K562 (cell line): ENCODE data around the gene TEDC1. TPM values are rescaled to one million over a fixed set of nuclear protein-coding genes. Genes with fewer than 3 reads are reported as not detected.

Experiments used
- CCNT2 ChIP-seq: IDR thresholded peaks from 2 replicates; pipeline ENCODE4 v1.6.1; 2011; ENCODE audit warnings: borderline replicate concordance, low read depth, mild to moderate bottlenecking, moderate library complexity, mixed read lengths, low read length; ENCODE audit not compliant: insufficient read length; ENCODE audit errors: extremely low read depth
- CREM ChIP-seq: IDR thresholded peaks from 2 replicates; pipeline ENCODE4 v1.6.1; 2014; ENCODE audit warnings: antibody characterized with exemption, low read depth
- EGR1 ChIP-seq: fragments of 450-650 bp; conservative IDR thresholded peaks from 2 replicates; pipeline ENCODE4 v1.6.1; 2017; ENCODE audit warnings: mild to moderate bottlenecking
- EHMT2 ChIP-seq: fragments of 450-650 bp; IDR thresholded peaks from 2 replicates; pipeline ENCODE4 v1.6.1; 2018; ENCODE audit warnings: antibody characterized with exemption
- EZH2 ChIP-seq: IDR thresholded peaks from 2 replicates; pipeline ENCODE4 v1.6.1; 2012; ENCODE audit warnings: low read depth, mild to moderate bottlenecking, inconsistent platforms, low read length, borderline replicate concordance
- FOXJ3 ChIP-seq: sonication (generic); formaldehyde crosslinking; IDR thresholded peaks from 2 replicates; pipeline ENCODE4 v1.4.0; 2020; ENCODE audit warnings: mild to moderate bottlenecking, missing genetic modification reagents
- IFI16 ChIP-seq: fragments of 250-450 bp; sonication (Bioruptor Pico); IDR thresholded peaks from 2 replicates; pipeline ENCODE4 v2.1.2; 2022; ENCODE audit warnings: mild to moderate bottlenecking, inconsistent platforms
- MIER1 ChIP-seq: fragments of 450-650 bp; IDR thresholded peaks from 2 replicates; pipeline ENCODE4 v1.6.1; 2016; ENCODE audit warnings: antibody characterized with exemption, mild to moderate bottlenecking, low read depth
- NCOA2 ChIP-seq, 2 experiments: fragments of 450-650 bp; IDR thresholded peaks; 2 replicates each; pipeline ENCODE4 v1.6.1; 2018; ENCODE audit warnings: mild to moderate bottlenecking in 2 of 2, moderate library complexity in 1 of 2; ENCODE audit not compliant: partially characterized antibody in 2 of 2
- RBBP5 ChIP-seq: fragments of 200-600 bp; sonication (generic); IDR thresholded peaks from 2 replicates; pipeline ENCODE4 v1.6.1; 2012; ENCODE audit warnings: borderline replicate concordance, mild to moderate bottlenecking, low read length, control low read depth, inconsistent platforms; ENCODE audit not compliant: insufficient read depth, poor library complexity, severe bottlenecking
- RFX1 ChIP-seq: fragments of 450-650 bp; IDR thresholded peaks from 2 replicates; pipeline ENCODE4 v1.6.1; 2016; ENCODE audit warnings: mild to moderate bottlenecking, moderate library complexity
- RUNX1 ChIP-seq: sonication (generic); IDR thresholded peaks from 2 replicates; pipeline ENCODE4 v1.6.1; 2016; ENCODE audit warnings: antibody characterized with exemption, low read depth
- TCF3 ChIP-seq: sonication (generic); formaldehyde crosslinking; IDR thresholded peaks from 2 replicates; pipeline ENCODE4 v1.4.0; 2020; ENCODE audit warnings: mild to moderate bottlenecking, missing genetic modification reagents
- THRAP3 ChIP-seq: fragments of 450-650 bp; IDR thresholded peaks from 2 replicates; pipeline ENCODE4 v1.6.1; 2016; ENCODE audit warnings: mild to moderate bottlenecking, inconsistent platforms, borderline replicate concordance
- ZNF253 ChIP-seq: fragments of 250-450 bp; sonication (Bioruptor Pico); conservative IDR thresholded peaks from 2 replicates; pipeline ENCODE4 v1.6.1; 2021; ENCODE audit warnings: mild to moderate bottlenecking
- ZNF707 ChIP-seq: fragments of 250-450 bp; sonication (Bioruptor Pico); conservative IDR thresholded peaks from 2 replicates; pipeline ENCODE4 v1.8.0; 2022; ENCODE audit warnings: inconsistent platforms, mild to moderate bottlenecking, moderate library complexity
- ZNF77 ChIP-seq: fragments of 250-450 bp; sonication (Bioruptor Pico); IDR thresholded peaks from 2 replicates; pipeline ENCODE4 v1.5.0; 2020
- ZNF785 ChIP-seq: fragments of 250-450 bp; sonication (Bioruptor Pico); IDR thresholded peaks from 2 replicates; pipeline ENCODE4 v1.4.0; 2020; ENCODE audit warnings: mild to moderate bottlenecking
- polyA plus RNA-seq, 8 experiments: library from polyadenylated mRNA; depleted of rRNA in 4 of 8; stranded (reverse) in 5 of 8; unstranded in 3 of 8; fragments of >200 nt; fragmentation: Nextera tagmentation in 2 of 8; fragmentation: Illumina TruSeq in 1 of 8; extraction: Ambion mirVana in 2 of 8; extraction: Trizol in 1 of 8; gene quantifications; 2 replicates each; pipeline versions ENCODE4 v1.2.1 to v1.2.3, GENCODE V29; 2011 to 2014; ENCODE audit warnings: inconsistent platforms in 1 of 8, missing spikeins in 1 of 8
- total RNA-seq, 7 experiments: library from RNA; depleted of rRNA in 6 of 7; stranded (reverse); fragments of >200 nt in 6 of 7; fragmentation: Illumina TruSeq in 2 of 7; extraction: Trizol in 2 of 7; gene quantifications; 2 replicates each; pipeline versions ENCODE4 v1.2.1 to v1.2.3, GENCODE V29; 2011 to 2021; ENCODE audit warnings: low replicate concordance in 1 of 7
- TF ChIP-seq, protein P1 (sequence below), 2 experiments: fragments of 450-650 bp; IDR thresholded peaks; 2 replicates each; pipeline ENCODE4 v1.6.1; 2016
- TF ChIP-seq, protein P2 (sequence below): fragments of 450-650 bp; IDR thresholded peaks from 2 replicates; pipeline ENCODE4 v1.6.1; 2017; ENCODE audit warnings: mild to moderate bottlenecking, moderate library complexity
- TF ChIP-seq, protein P3 (sequence below), 2 experiments: fragments of 450-650 bp; conservative IDR thresholded peaks; 2 replicates each; pipeline ENCODE4 v1.6.1; 2017; ENCODE audit warnings: mild to moderate bottlenecking in 2 of 2, moderate library complexity in 2 of 2
- TF ChIP-seq, protein P4 (sequence below): sonication (generic); formaldehyde crosslinking; IDR thresholded peaks from 2 replicates; pipeline ENCODE4 v1.9.0; 2022; ENCODE audit warnings: mild to moderate bottlenecking, missing genetic modification reagents
- TF ChIP-seq, protein P5 (sequence below): fragments of 200-800 bp; sonication (Bioruptor generic); IDR thresholded peaks from 2 replicates; pipeline ENCODE4 v1.6.1; 2017; ENCODE audit warnings: missing genetic modification characterization, missing compliant biosample characterization

TEDC1 gene
- total and polyA plus RNA-seq, 9 of the 15 experiments (the other 6 are each of a cell fraction or from before 2014, with no cell fraction given), result 0.21 to 28.3 (median 5.9) TPM

DNA sequence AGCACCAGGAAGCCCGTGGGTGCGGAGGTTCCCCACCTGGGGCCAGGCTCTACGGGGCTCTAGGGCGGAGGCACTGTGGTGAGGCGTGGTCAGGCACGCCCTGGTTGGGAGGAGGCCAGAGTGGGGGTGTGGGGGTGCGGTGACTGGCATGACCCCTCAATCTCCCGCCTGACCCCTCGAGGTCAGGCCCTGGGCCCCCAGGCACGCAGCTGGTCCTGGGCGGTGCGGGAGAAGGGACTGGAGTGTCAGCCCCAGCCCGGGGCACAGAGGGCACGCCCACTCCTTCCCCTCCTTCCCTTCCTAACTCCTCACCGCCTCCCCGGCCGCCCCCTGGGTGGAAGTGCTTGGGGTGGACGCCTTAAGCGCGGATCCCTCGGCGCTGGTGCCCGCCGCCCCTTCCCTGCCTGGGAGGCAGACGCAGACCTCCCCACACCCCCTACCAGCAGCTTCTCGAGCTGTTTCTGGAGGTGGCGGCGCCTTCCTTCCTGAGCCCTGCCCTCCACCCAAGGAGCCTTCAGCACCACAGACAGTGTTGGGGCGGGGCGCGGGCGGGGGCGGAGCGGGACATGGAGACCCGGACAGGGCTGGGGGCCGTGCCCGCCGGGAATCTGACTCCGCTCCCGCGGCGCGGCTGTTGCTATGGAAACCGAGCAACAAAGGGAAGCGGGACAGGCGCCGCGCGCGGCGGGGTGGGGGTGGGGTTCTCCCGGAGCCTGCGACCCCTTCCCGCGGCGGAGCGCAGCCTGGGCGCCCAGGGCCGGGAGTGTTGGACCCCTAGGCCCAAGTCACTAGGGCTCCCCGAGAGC, 17.2 kb upstream of the TEDC1 start (continued):
- TF ChIP-seq RBBP5 (peak; percentile 23), ZNF253 (CRISPR knock-in tag) (no peak), TCF3 (CRISPR knock-in tag) (no peak), FOXJ3 (CRISPR knock-in tag) (peak; percentile 63; the same call in 1 of the 2 replicates), MIER1 (peak; percentile 50; the same call in 1 of the 2 replicates), RUNX1 (no peak), CREM (no peak), EHMT2 (peak; percentile 38; the same call in 1 of the 2 replicates), ZNF77 (CRISPR knock-in tag) (no peak), NCOA2 (IDR thresholded peaks at IDR 0.05; ENCODE audit: partially characterized antibody in 2 of 2) (no peak), THRAP3 (no peak), RFX1 (peak; percentile 90), CCNT2 (peak; percentile 43), IFI16 (CRISPR knock-in tag) (no peak), ZNF785 (CRISPR knock-in tag) (no peak), EGR1 (peak; percentile 43), ZNF707 (CRISPR knock-in tag) (no peak), EZH2 (no peak)
- TF ChIP-seq, protein P1, sequence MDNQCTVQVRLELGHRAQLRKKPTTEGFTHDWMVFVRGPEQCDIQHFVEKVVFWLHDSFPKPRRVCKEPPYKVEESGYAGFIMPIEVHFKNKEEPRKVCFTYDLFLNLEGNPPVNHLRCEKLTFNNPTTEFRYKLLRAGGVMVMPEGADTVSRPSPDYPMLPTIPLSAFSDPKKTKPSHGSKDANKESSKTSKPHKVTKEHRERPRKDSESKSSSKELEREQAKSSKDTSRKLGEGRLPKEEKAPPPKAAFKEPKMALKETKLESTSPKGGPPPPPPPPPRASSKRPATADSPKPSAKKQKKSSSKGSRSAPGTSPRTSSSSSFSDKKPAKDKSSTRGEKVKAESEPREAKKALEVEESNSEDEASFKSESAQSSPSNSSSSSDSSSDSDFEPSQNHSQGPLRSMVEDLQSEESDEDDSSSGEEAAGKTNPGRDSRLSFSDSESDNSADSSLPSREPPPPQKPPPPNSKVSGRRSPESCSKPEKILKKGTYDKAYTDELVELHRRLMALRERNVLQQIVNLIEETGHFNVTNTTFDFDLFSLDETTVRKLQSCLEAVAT (IDR thresholded peaks at IDR 0.05), result no peak
- TF ChIP-seq, protein P2, sequence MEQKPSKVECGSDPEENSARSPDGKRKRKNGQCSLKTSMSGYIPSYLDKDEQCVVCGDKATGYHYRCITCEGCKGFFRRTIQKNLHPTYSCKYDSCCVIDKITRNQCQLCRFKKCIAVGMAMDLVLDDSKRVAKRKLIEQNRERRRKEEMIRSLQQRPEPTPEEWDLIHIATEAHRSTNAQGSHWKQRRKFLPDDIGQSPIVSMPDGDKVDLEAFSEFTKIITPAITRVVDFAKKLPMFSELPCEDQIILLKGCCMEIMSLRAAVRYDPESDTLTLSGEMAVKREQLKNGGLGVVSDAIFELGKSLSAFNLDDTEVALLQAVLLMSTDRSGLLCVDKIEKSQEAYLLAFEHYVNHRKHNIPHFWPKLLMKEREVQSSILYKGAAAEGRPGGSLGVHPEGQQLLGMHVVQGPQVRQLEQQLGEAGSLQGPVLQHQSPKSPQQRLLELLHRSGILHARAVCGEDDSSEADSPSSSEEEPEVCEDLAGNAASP, result no peak
- TF ChIP-seq, protein P3, sequence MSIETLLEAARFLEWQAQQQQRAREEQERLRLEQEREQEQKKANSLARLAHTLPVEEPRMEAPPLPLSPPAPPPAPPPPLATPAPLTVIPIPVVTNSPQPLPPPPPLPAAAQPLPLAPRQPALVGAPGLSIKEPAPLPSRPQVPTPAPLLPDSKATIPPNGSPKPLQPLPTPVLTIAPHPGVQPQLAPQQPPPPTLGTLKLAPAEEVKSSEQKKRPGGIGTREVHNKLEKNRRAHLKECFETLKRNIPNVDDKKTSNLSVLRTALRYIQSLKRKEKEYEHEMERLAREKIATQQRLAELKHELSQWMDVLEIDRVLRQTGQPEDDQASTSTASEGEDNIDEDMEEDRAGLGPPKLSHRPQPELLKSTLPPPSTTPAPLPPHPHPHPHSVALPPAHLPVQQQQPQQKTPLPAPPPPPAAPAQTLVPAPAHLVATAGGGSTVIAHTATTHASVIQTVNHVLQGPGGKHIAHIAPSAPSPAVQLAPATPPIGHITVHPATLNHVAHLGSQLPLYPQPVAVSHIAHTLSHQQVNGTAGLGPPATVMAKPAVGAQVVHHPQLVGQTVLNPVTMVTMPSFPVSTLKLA (conservative IDR thresholded peaks at IDR 0.05), result peak; percentile 30 to 45; a peak in 2 of 4 replicates
- TF ChIP-seq, protein P4, sequence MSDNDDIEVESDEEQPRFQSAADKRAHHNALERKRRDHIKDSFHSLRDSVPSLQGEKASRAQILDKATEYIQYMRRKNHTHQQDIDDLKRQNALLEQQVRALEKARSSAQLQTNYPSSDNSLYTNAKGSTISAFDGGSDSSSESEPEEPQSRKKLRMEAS (CRISPR knock-in tag), result 0 out of 2 replicates have a peak, but pooled peaks have one; percentile 16
- TF ChIP-seq, protein P5, sequence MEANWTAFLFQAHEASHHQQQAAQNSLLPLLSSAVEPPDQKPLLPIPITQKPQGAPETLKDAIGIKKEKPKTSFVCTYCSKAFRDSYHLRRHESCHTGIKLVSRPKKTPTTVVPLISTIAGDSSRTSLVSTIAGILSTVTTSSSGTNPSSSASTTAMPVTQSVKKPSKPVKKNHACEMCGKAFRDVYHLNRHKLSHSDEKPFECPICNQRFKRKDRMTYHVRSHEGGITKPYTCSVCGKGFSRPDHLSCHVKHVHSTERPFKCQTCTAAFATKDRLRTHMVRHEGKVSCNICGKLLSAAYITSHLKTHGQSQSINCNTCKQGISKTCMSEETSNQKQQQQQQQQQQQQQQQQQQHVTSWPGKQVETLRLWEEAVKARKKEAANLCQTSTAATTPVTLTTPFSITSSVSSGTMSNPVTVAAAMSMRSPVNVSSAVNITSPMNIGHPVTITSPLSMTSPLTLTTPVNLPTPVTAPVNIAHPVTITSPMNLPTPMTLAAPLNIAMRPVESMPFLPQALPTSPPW (CRISPR knock-in tag), result peak; percentile 63
